Dedifferentiated amniotic fluid mesenchymal stem cell (primary cell): ENCODE results near the gene C16orf82.
"Not testable (repeated sequence)": the region's sequence is repeated elsewhere in the genome, so short reads cannot be mapped to it uniquely, and the experiment has no call there.

ENCODE experiments used
- DNase-seq: peaks from one replicate; pipeline ENCODE4 v3.0.0-alpha.2; 2016; ENCODE audit errors: extremely low spot score

The C16orf82 gene

GRCh38 chr16:27066668-27067537 is at the start of gene C16orf82:
Gene C16orf82, plus strand, starts transcription at chr16:27066927.
- DNase-seq = no peak

GRCh38 chr16:27020031-27020430 is 46.7 kb upstream of the C16orf82 start:
- no peak for DNase-seq

- no peak for DNase-seq
Observed at GRCh38 chr16:27024010-27024409, 42.7 kb upstream of the C16orf82 start.

GRCh38 chr16:27025581-27025980 is 41.1 kb upstream of the C16orf82 start:
- no peak for DNase-seq

- no peak for DNase-seq
Observed at GRCh38 chr16:27027971-27028370, 38.8 kb upstream of the C16orf82 start.

- DNase-seq = no peak
Observed at GRCh38 chr16:27028591-27029110, 38.1 kb upstream of the C16orf82 start.

GRCh38 chr16:27029525-27029924 is 37.2 kb upstream of the C16orf82 start:
- DNase-seq = no peak

GRCh38 chr16:27033281-27033979 is 33.3 kb upstream of the C16orf82 start:
- DNase-seq = no peak

GRCh38 chr16:27040732-27041131 is 26.0 kb upstream of the C16orf82 start:
- no peak for DNase-seq

GRCh38 chr16:27046958-27047518 is 19.7 kb upstream of the C16orf82 start:
- DNase-seq = no peak

- no peak for DNase-seq
Observed at GRCh38 chr16:27048316-27048715, 18.4 kb upstream of the C16orf82 start.

- no peak for DNase-seq
Observed at GRCh38 chr16:27049117-27049516, 17.6 kb upstream of the C16orf82 start.

- no peak for DNase-seq
Observed at GRCh38 chr16:27052007-27052406, 14.7 kb upstream of the C16orf82 start.

GRCh38 chr16:27053996-27054395 is 12.7 kb upstream of the C16orf82 start:
- no peak for DNase-seq

GRCh38 chr16:27058299-27058698 is 8.4 kb upstream of the C16orf82 start:
- no peak for DNase-seq

- DNase-seq = no peak
Observed at GRCh38 chr16:27070776-27071175, 4.0 kb downstream of the C16orf82 start.

- DNase-seq = no peak
Observed at GRCh38 chr16:27073733-27074132, 7.0 kb downstream of the C16orf82 start.

- no peak for DNase-seq
Observed at GRCh38 chr16:27080895-27081294, 14.2 kb downstream of the C16orf82 start.

- no peak for DNase-seq
Observed at GRCh38 chr16:27083861-27084261, 17.1 kb downstream of the C16orf82 start.

GRCh38 chr16:27084307-27085028 is 17.7 kb downstream of the C16orf82 start:
- no peak for DNase-seq

- DNase-seq = no peak
Observed at GRCh38 chr16:27085182-27085581, 18.5 kb downstream of the C16orf82 start.

GRCh38 chr16:27086031-27086430 is 19.3 kb downstream of the C16orf82 start:
- not testable (repeated sequence) for DNase-seq
